Smooth muscle cell (in vitro differentiated cells): ENCODE results near the gene LIF. TPM values are rescaled to one million over a fixed set of nuclear protein-coding genes. Genes with fewer than 3 reads are reported as not detected.

ENCODE experiments used
- DNase-seq: peaks from one replicate; lab custom pipeline; 2025; ENCODE audit not compliant: unreplicated experiment; lab: John Stamatoyannopoulos, UW
- H2AFZ ChIP-seq: fragments of 200-600 bp; sonication (generic); 2 replicates; pipeline ENCODE4 v1.6.0; 2016; ENCODE audit warnings: antibody characterized with exemption, low read depth, mild to moderate bottlenecking
- H3F3A ChIP-seq: fragments of 200-600 bp; sonication (generic); 2 replicates; pipeline ENCODE4 v1.6.0; 2017; ENCODE audit warnings: antibody characterized with exemption, low read depth
- H3K27ac ChIP-seq: fragments of 200-600 bp; sonication (generic); 2 replicates; pipeline ENCODE4 v1.5.1; 2016; ENCODE audit warnings: low read depth, mild to moderate bottlenecking
- H3K27me3 ChIP-seq: fragments of 200-600 bp; sonication (generic); 2 replicates; pipeline ENCODE4 v1.6.1; 2016; ENCODE audit warnings: low read depth, mild to moderate bottlenecking
- H3K36me3 ChIP-seq: fragments of 200-600 bp; sonication (generic); 2 replicates; pipeline ENCODE4 v1.5.1; 2016; ENCODE audit warnings: low read depth
- H3K4me1 ChIP-seq: fragments of 200-600 bp; sonication (generic); 2 replicates; pipeline ENCODE4 v1.5.1; 2016; ENCODE audit warnings: low read depth
- H3K4me2 ChIP-seq: fragments of 200-600 bp; sonication (generic); 2 replicates; pipeline ENCODE4 v1.6.0; 2016; ENCODE audit warnings: mild to moderate bottlenecking
- H3K4me3 ChIP-seq: fragments of 200-600 bp; sonication (generic); 2 replicates; pipeline ENCODE4 v1.5.1; 2016; ENCODE audit warnings: mild to moderate bottlenecking
- H3K79me2 ChIP-seq: fragments of 200-600 bp; sonication (generic); 2 replicates; pipeline ENCODE4 v1.6.0; 2016; ENCODE audit warnings: low read depth, mild to moderate bottlenecking
- H3K9ac ChIP-seq: fragments of 200-600 bp; sonication (generic); 2 replicates; pipeline ENCODE4 v1.6.0; 2016; ENCODE audit warnings: low read depth
- H3K9me3 ChIP-seq: fragments of 200-600 bp; sonication (generic); replicated peaks from 2 replicates; pipeline ENCODE4 v1.5.1; 2016; ENCODE audit warnings: low read depth
- H4K20me1 ChIP-seq: fragments of 200-600 bp; sonication (generic); 2 replicates; pipeline ENCODE4 v1.6.0; 2016; ENCODE audit warnings: low read depth
- WGBS: methylation state at CpG from one replicate; pipeline ENCODE4 v1.1.7; 2016; ENCODE audit warnings: low lambda C conversion rate; 5-methylcytosine and 5-hydroxymethylcytosine counted together
- polyA plus RNA-seq: library from polyadenylated mRNA; unstranded; fragments of >200 nt; fragmentation: Nextera tagmentation; extraction: Ambion mirVana; gene quantifications from 2 replicates; pipeline ENCODE4 v1.2.1, GENCODE V29; 2016
- total RNA-seq: library from RNA; depleted of rRNA; stranded (reverse); fragments of >200 nt; gene quantifications from 2 replicates; pipeline ENCODE4 v1.2.3, GENCODE V29; 2014
- TF ChIP-seq, protein P1 (sequence below): fragments of 200-600 bp; sonication (generic); IDR thresholded peaks from 2 replicates; pipeline ENCODE4 v1.5.1; 2017; ENCODE audit warnings: borderline replicate concordance, mild to moderate bottlenecking, antibody characterized with exemption; ENCODE audit not compliant: insufficient read depth, poor library complexity, severe bottlenecking

Gene LIF
- total and polyA plus RNA-seq, 2 experiments from 2014 or later: 29.9 to 31.2 TPM

GRCh38 chr22:30224161-30224857 lies 22.2 kb downstream of the LIF start:
- H4K20me1 ChIP-seq: no peaks in the 10 kb centered on the region
- H3K36me3 ChIP-seq: no peaks in the 10 kb centered on the region
- H3F3A ChIP-seq: peaks cover 20% of the 10 kb centered on the region
- H3K4me2 ChIP-seq: peak overlapping the region; percentile 32
- peaks cover 5% of the 10 kb centered on the region for H3K4me1 ChIP-seq
- no peaks in the 10 kb centered on the region for H3K27me3 ChIP-seq
- no peak overlapping the region for H2AFZ ChIP-seq
- WGBS: 15% methylated on average over 11 of the region's 11 CpGs
- no peak overlapping the region for H3K4me3 ChIP-seq
- H3K9me3 ChIP-seq: no peaks in the 10 kb centered on the region
- no peak for DNase-seq
- H3K79me2 ChIP-seq: no peaks in the 10 kb centered on the region
- H3K27ac ChIP-seq: peak overlapping the region; percentile 83
- TF ChIP-seq, protein P1, sequence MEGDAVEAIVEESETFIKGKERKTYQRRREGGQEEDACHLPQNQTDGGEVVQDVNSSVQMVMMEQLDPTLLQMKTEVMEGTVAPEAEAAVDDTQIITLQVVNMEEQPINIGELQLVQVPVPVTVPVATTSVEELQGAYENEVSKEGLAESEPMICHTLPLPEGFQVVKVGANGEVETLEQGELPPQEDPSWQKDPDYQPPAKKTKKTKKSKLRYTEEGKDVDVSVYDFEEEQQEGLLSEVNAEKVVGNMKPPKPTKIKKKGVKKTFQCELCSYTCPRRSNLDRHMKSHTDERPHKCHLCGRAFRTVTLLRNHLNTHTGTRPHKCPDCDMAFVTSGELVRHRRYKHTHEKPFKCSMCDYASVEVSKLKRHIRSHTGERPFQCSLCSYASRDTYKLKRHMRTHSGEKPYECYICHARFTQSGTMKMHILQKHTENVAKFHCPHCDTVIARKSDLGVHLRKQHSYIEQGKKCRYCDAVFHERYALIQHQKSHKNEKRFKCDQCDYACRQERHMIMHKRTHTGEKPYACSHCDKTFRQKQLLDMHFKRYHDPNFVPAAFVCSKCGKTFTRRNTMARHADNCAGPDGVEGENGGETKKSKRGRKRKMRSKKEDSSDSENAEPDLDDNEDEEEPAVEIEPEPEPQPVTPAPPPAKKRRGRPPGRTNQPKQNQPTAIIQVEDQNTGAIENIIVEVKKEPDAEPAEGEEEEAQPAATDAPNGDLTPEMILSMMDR: no peak
- H3K9ac ChIP-seq: peak overlapping the region; percentile 59

GRCh38 chr22:30223303-30223702 lies 23.3 kb downstream of the LIF start:
- no peak overlapping the region for H3K4me3 ChIP-seq
- no peaks in the 10 kb centered on the region for H3K36me3 ChIP-seq
- H3F3A ChIP-seq: peaks cover 20% of the 10 kb centered on the region
- H3K9ac ChIP-seq: peak overlapping the region; percentile 59
- H4K20me1 ChIP-seq: no peaks in the 10 kb centered on the region
- H3K4me2 ChIP-seq: no peak overlapping the region
- H3K27me3 ChIP-seq: no peaks in the 10 kb centered on the region
- no peaks in the 10 kb centered on the region for H3K9me3 ChIP-seq
- TF ChIP-seq, protein P1: no peak
- WGBS: 69% methylated on average over 15 of the region's 15 CpGs
- DNase-seq: no peak
- no peaks in the 10 kb centered on the region for H3K4me1 ChIP-seq
- no peaks in the 10 kb centered on the region for H3K79me2 ChIP-seq
- no peak overlapping the region for H2AFZ ChIP-seq
- H3K27ac ChIP-seq: peak overlapping the region; percentile 83

- 90% methylated on average over 4 of the region's 4 CpGs for WGBS
- DNase-seq: no peak
- TF ChIP-seq, protein P1: no peak
- H3K27me3 ChIP-seq: no peaks in the 10 kb centered on the region
- H3K27ac ChIP-seq: no peak overlapping the region
- H3K36me3 ChIP-seq: no peaks in the 10 kb centered on the region
- H3K4me3 ChIP-seq: no peak overlapping the region
- no peaks in the 10 kb centered on the region for H4K20me1 ChIP-seq
- H3F3A ChIP-seq: peaks cover 20% of the 10 kb centered on the region
- H3K9me3 ChIP-seq: no peaks in the 10 kb centered on the region
- H3K79me2 ChIP-seq: no peaks in the 10 kb centered on the region
- H3K4me2 ChIP-seq: no peak overlapping the region
- H2AFZ ChIP-seq: no peak overlapping the region
- no peak overlapping the region for H3K9ac ChIP-seq
- H3K4me1 ChIP-seq: no peaks in the 10 kb centered on the region
These were observed 24.2 kb downstream of the LIF start for GRCh38 chr22:30222321-30222720.
